ENCODE measurements around the gene SGMS2. TPM values are rescaled to one million over a fixed set of nuclear protein-coding genes. Genes with fewer than 3 reads are reported as not detected.

Gene SGMS2
- total RNA-seq, 1 donor from 2014 or later = 64.3 TPM

- TF ChIP-seq CTCF (IDR thresholded peaks at IDR 0.05; ENCODE audit: insufficient read depth, low read length, poor library complexity, severe bottlenecking) = no peak
- no peak for DNase-seq (ENCODE audit: low read depth)
- Histone ChIP-seq H3K36me3 (ENCODE audit: control insufficient read depth, insufficient read depth, low read length) (no peaks in the 10 kb centered on the region), H3K27me3 (ENCODE audit: control insufficient read depth, insufficient read depth, low read length) (no peaks in the 10 kb centered on the region), H3K4me3 (ENCODE audit: low read depth, low read length) (no peak overlapping the region)
These were observed 49.3 kb downstream of the SGMS2 start for GRCh38 chr4:107874024-107874423.

DNA sequence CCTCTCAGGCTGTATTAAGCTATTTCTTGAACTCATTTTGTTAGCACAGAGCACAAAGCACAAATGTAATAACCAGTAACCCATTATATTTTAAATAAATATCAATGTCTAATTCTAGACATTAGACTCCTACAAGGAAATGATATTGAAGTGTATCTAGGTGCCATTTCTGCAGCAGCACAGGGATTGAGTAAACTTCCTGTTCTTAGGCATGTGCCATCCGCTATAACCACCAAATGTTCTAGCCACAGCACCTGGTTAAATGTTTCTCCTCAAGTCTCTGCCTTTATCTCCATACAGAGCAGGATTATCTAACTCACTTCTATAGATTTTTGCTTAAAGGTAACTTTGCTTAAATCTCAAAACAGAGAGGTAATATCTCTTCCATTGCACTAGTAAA lies 51.4 kb downstream of the SGMS2 start:
- no peak for TF ChIP-seq CTCF (IDR thresholded peaks at IDR 0.05; ENCODE audit: insufficient read depth, low read length, poor library complexity, severe bottlenecking)
- Histone ChIP-seq H3K27me3 (ENCODE audit: control insufficient read depth, insufficient read depth, low read length) (no peaks in the 10 kb centered on the region), H3K4me3 (ENCODE audit: low read depth, low read length) (no peak overlapping the region), H3K36me3 (ENCODE audit: control insufficient read depth, insufficient read depth, low read length) (no peaks in the 10 kb centered on the region)
- no peak for DNase-seq (ENCODE audit: low read depth)

DNA sequence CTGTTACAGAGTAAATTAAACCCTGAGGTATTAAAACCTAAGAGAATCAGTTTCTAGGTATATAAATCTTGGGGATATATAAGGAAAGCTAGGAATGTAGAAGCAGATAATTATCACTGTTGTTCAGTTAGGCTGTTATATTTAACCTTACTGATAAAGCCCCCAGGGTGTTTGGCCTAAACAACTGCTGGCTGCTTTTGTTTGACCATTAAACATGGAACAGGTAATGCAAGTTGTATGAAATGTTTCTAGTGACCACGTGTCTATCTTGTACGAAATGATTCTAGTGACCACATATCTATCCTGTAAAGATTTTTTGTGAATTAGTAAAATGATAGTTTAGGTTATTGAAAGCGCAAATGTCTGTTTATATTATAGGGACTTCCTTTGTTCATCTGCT lies 52.6 kb downstream of the SGMS2 start:
- DNase-seq (ENCODE audit: low read depth) = no peak
- Histone ChIP-seq H3K4me3 (ENCODE audit: low read depth, low read length) (no peak overlapping the region), H3K36me3 (ENCODE audit: control insufficient read depth, insufficient read depth, low read length) (no peaks in the 10 kb centered on the region), H3K27me3 (ENCODE audit: control insufficient read depth, insufficient read depth, low read length) (no peaks in the 10 kb centered on the region)
- no peak for TF ChIP-seq CTCF (IDR thresholded peaks at IDR 0.05; ENCODE audit: insufficient read depth, low read length, poor library complexity, severe bottlenecking)

DNA sequence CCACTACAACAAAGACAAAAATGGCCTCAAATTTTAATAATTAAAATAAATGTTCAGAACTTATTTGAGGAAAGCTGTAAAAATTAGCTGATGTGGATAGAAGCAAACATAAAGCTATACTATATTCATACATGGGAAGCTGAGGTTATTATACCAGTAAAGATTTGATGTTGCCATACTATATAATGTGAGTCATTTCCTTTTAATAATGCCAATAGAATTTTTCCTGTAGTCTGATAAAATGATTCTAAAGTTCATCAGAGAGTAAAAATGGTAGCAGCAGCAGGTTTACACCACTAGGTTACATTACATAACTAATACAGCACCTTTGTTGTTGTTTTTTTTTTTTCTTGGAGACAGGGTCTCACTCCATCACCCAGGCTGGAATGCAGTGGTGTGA lies 61.1 kb downstream of the SGMS2 start:
- no peak for TF ChIP-seq CTCF (IDR thresholded peaks at IDR 0.05; ENCODE audit: insufficient read depth, low read length, poor library complexity, severe bottlenecking)
- Histone ChIP-seq H3K4me3 (ENCODE audit: low read depth, low read length) (no peak overlapping the region), H3K36me3 (ENCODE audit: control insufficient read depth, insufficient read depth, low read length) (no peaks in the 10 kb centered on the region), H3K27me3 (ENCODE audit: control insufficient read depth, insufficient read depth, low read length) (no peaks in the 10 kb centered on the region)
- DNase-seq (ENCODE audit: low read depth) = no peak

DNA sequence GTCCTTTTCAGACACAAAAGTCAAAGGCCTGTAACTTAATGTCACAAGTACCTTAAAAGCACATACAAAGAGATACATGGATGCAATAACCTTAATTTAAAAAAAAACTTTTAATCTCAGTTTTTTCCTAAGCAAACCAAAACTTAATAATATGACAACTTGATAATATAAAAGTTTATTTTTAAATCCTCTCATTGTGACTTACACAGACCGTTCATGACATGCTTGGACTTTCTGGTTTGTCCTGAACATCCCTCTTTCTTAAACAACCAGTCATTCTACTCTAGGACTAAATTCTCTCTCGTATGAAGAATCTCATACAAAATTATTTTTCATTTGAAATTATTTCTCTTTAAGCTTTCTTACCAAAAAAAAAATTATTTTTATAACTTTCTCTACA lies 63.5 kb downstream of the SGMS2 start:
- H3K27me3 ChIP-seq (ENCODE audit: control insufficient read depth, insufficient read depth, low read length) = no peaks in the 10 kb centered on the region
- no peak for TF ChIP-seq CTCF (IDR thresholded peaks at IDR 0.05; ENCODE audit: insufficient read depth, low read length, poor library complexity, severe bottlenecking)
- no peaks in the 10 kb centered on the region for H3K36me3 ChIP-seq (ENCODE audit: control insufficient read depth, insufficient read depth, low read length)
- no peak for DNase-seq (ENCODE audit: low read depth)
- no peak overlapping the region for H3K4me3 ChIP-seq (ENCODE audit: low read depth, low read length)

- Histone ChIP-seq H3K36me3 (ENCODE audit: control insufficient read depth, insufficient read depth, low read length) (no peaks in the 10 kb centered on the region), H3K4me3 (ENCODE audit: low read depth, low read length) (no peak overlapping the region), H3K27me3 (ENCODE audit: control insufficient read depth, insufficient read depth, low read length) (no peaks in the 10 kb centered on the region)
- DNase-seq (ENCODE audit: low read depth) = no peak
- no peak for TF ChIP-seq CTCF (IDR thresholded peaks at IDR 0.05; ENCODE audit: insufficient read depth, low read length, poor library complexity, severe bottlenecking)
These were observed 66.0 kb downstream of the SGMS2 start for GRCh38 chr4:107890779-107891178.
